CD4-positive, alpha-beta T cell (primary cell): ENCODE measurements around the gene NKX2-8. TPM values are rescaled to one million over a fixed set of nuclear protein-coding genes. Genes with fewer than 3 reads are reported as not detected.

ENCODE experiments used
- ATAC-seq: fragments of 200-7000 bp; cut with Tn5 transposase; one replicate; pipeline ENCODE4 v1.10.0; 2022; ENCODE audit warnings: mild to moderate bottlenecking; ENCODE audit not compliant: poor library complexity
- CTCF ChIA-PET: fragments of 350-600 bp; sonication (Branson Sonifier 250); formaldehyde crosslinking; loops from one replicate; lab custom pipeline; 2021; ENCODE audit warnings: antibody characterized with exemption, inconsistent platforms; lab: Charles Lee
- POLR2A ChIA-PET: fragments of 350-600 bp; sonication (Branson Sonifier 250); formaldehyde crosslinking; loops from one replicate; lab custom pipeline; 2021; ENCODE audit warnings: antibody characterized with exemption, inconsistent platforms; lab: Charles Lee
- DNase-seq, 14 experiments: peaks; one replicate each; pipeline ENCODE4 v3.0.0-alpha.2; 2013 to 2020; ENCODE audit warnings: mixed read lengths in 2 of 14
- H3K27ac ChIP-seq, 2 donors: one replicate each; pipeline versions ENCODE4 v1.5.1 to v1.7.0; 2013; ENCODE audit warnings: low read length in 2 of 2, low read depth in 1 of 2, mild to moderate bottlenecking in 1 of 2
- H3K27me3 ChIP-seq, 2 experiments: 1 replicate in 1 of 2; 2 replicates in 1 of 2; pipeline versions ENCODE4 v1.6.1 to v1.7.0; 2013; ENCODE audit warnings: low read length in 2 of 2, control low read depth in 1 of 2, mild to moderate bottlenecking in 1 of 2, moderate library complexity in 1 of 2; ENCODE audit not compliant: insufficient read depth in 2 of 2, control insufficient read depth in 1 of 2
- H3K36me3 ChIP-seq: one replicate; pipeline ENCODE4 v1.6.1; 2013; ENCODE audit warnings: low read length, control low read depth; ENCODE audit not compliant: insufficient read depth
- H3K4me1 ChIP-seq: one replicate; pipeline ENCODE4 v1.6.1; 2013; ENCODE audit warnings: low read length, control low read depth; ENCODE audit not compliant: insufficient read depth
- H3K4me3 ChIP-seq: one replicate; pipeline ENCODE4 v1.5.1; 2013; ENCODE audit warnings: mild to moderate bottlenecking, low read length, moderate library complexity
- H3K9me3 ChIP-seq, 2 experiments: 1 replicate in 1 of 2; 2 replicates in 1 of 2; pipeline versions ENCODE4 v1.6.1 to v1.7.0; 2013; ENCODE audit warnings: low read length in 2 of 2, mild to moderate bottlenecking in 2 of 2, control low read depth in 1 of 2, moderate library complexity in 1 of 2; ENCODE audit not compliant: control insufficient read depth in 1 of 2, insufficient read depth in 1 of 2
- H3K27ac Mint-ChIP-seq: one replicate; pipeline ENCODE4 v1.8.0; 2020; ENCODE audit warnings: mixed read lengths
- H3K27me3 Mint-ChIP-seq: one replicate; pipeline ENCODE4 v1.8.0; 2021; ENCODE audit warnings: mixed read lengths
- H3K36me3 Mint-ChIP-seq: one replicate; pipeline ENCODE4 v1.8.0; 2021; ENCODE audit warnings: low read depth, mixed read lengths
- H3K4me1 Mint-ChIP-seq: one replicate; pipeline ENCODE4 v1.8.0; 2021; ENCODE audit warnings: low read depth, mixed read lengths
- H3K4me3 Mint-ChIP-seq: one replicate; pipeline ENCODE4 v1.8.0; 2020; ENCODE audit warnings: mild to moderate bottlenecking, mixed read lengths
- H3K9me3 Mint-ChIP-seq: one replicate; pipeline ENCODE4 v1.8.0; 2020; ENCODE audit warnings: mixed read lengths
- CTCF ChIP-seq: fragments of 200-600 bp; IDR thresholded peaks from one replicate; pipeline ENCODE4 v1.8.0; 2022; ENCODE audit warnings: antibody characterized with exemption, mild to moderate bottlenecking
- intact Hi-C, 2 experiments: fragments of 100-400 bp; cut with DNase I in 1 of 2; cut with micrococcal nuclease in 1 of 2; formaldehyde crosslinking; loops; one replicate each; pipeline versions ENCODE4 v1.15.1 to v1.9.0; 2023 to 2025; cut with DNase I, micrococcal nuclease
- total RNA-seq, 174 experiments: library from RNA in 2 of 174; stranded (reverse) in 2 of 174; gene quantifications; one replicate each; pipeline ENCODE4 v1.2.3 and lab custom pipeline; 2021 to 2026

The NKX2-8 gene
- total RNA-seq, 2 experiments from 2014 or later, result not detected

- H3K9me3 Mint-ChIP-seq, result peaks cover 3% of the 10 kb centered on the region
- no peaks in the 10 kb centered on the region for H3K36me3 Mint-ChIP-seq
- DNase-seq (no peak), ATAC-seq (no peak)
- no peaks in the 10 kb centered on the region for H3K4me1 Mint-ChIP-seq
- POLR2A ChIA-PET, result no interaction called here
- no peak for TF ChIP-seq CTCF
- Histone ChIP-seq H3K9me3 (peaks cover 0 to 5% of the 10 kb centered on the region in 2 experiments), H3K27ac (no peak overlapping the region), H3K36me3 (no peaks in the 10 kb centered on the region), H3K4me3 (no peak overlapping the region), H3K27me3 (no peaks in the 10 kb centered on the region), H3K4me1 (no peaks in the 10 kb centered on the region)
- intact Hi-C loops, result no loop called here
- no peak overlapping the region for H3K4me3 Mint-ChIP-seq
- no peak overlapping the region for H3K27ac Mint-ChIP-seq
- CTCF ChIA-PET, result no interaction called here
- H3K27me3 Mint-ChIP-seq, result peaks cover 5% of the 10 kb centered on the region
These were observed 36.7 kb upstream of the NKX2-8 start for GRCh38 chr14:36619131-36619530.

- no peak overlapping the region for H3K4me3 Mint-ChIP-seq
- ChIA-PET CTCF (no interaction called here), POLR2A (no interaction called here)
- Histone ChIP-seq H3K4me1 (no peaks in the 10 kb centered on the region), H3K27me3 (no peaks in the 10 kb centered on the region), H3K4me3 (no peak overlapping the region), H3K36me3 (no peaks in the 10 kb centered on the region), H3K9me3 (peaks cover 0 to 5% of the 10 kb centered on the region in 2 experiments), H3K27ac (no peak overlapping the region)
- no peaks in the 10 kb centered on the region for H3K36me3 Mint-ChIP-seq
- no peak for ATAC-seq
- DNase-seq, result no peak
- peaks cover 3% of the 10 kb centered on the region for H3K9me3 Mint-ChIP-seq
- no peaks in the 10 kb centered on the region for H3K4me1 Mint-ChIP-seq
- no peak for TF ChIP-seq CTCF
- no peaks in the 10 kb centered on the region for H3K27me3 Mint-ChIP-seq
- H3K27ac Mint-ChIP-seq, result no peak overlapping the region
- intact Hi-C loops, result no loop called here
These were observed 36.2 kb upstream of the NKX2-8 start for GRCh38 chr14:36618641-36619040.

- ATAC-seq (no peak), DNase-seq (no peak)
- H3K4me1 Mint-ChIP-seq, result no peaks in the 10 kb centered on the region
- H3K27me3 Mint-ChIP-seq, result no peaks in the 10 kb centered on the region
- Histone ChIP-seq H3K36me3 (no peaks in the 10 kb centered on the region), H3K9me3 (peaks cover 0 to 5% of the 10 kb centered on the region in 2 experiments), H3K27me3 (no peaks in the 10 kb centered on the region), H3K4me3 (no peak overlapping the region), H3K27ac (no peak overlapping the region), H3K4me1 (no peaks in the 10 kb centered on the region)
- H3K36me3 Mint-ChIP-seq, result no peaks in the 10 kb centered on the region
- no peak overlapping the region for H3K4me3 Mint-ChIP-seq
- H3K9me3 Mint-ChIP-seq, result peaks cover 3% of the 10 kb centered on the region
- TF ChIP-seq CTCF, result no peak
- POLR2A ChIA-PET, result no interaction called here
- H3K27ac Mint-ChIP-seq, result no peak overlapping the region
- intact Hi-C loops, result no loop called here
- CTCF ChIA-PET, result no interaction called here
These were observed 35.4 kb upstream of the NKX2-8 start for GRCh38 chr14:36617824-36618223.
